GM23248 (cell line): ENCODE data around the gene ADCY10. TPM values are rescaled to one million over a fixed set of nuclear protein-coding genes. Genes with fewer than 3 reads are reported as not detected.
"Not testable (repeated sequence)": the region's sequence is repeated elsewhere in the genome, so short reads cannot be mapped to it uniquely, and the experiment has no call there.

ENCODE experiments used
- DNase-seq: peaks from one replicate; pipeline ENCODE4 v3.0.0-alpha.2; 2015
- H2AFZ ChIP-seq: fragments of 200-600 bp; sonication (generic); 2 replicates; pipeline ENCODE4 v1.6.1; 2016; ENCODE audit warnings: antibody characterized with exemption
- H3F3A ChIP-seq: fragments of 200-600 bp; sonication (generic); 2 replicates; pipeline ENCODE4 v1.6.1; 2016; ENCODE audit warnings: mild to moderate bottlenecking, antibody characterized with exemption, mixed run types; ENCODE audit not compliant: insufficient read depth
- H3K27ac ChIP-seq: fragments of 200-600 bp; sonication (generic); 2 replicates; pipeline ENCODE4 v1.5.1; 2016; ENCODE audit warnings: mild to moderate bottlenecking
- H3K27me3 ChIP-seq: fragments of 200-600 bp; sonication (generic); replicated peaks from 2 replicates; pipeline ENCODE4 v1.6.1; 2016; ENCODE audit warnings: mild to moderate bottlenecking; ENCODE audit not compliant: insufficient read depth
- H3K36me3 ChIP-seq: fragments of 200-600 bp; sonication (generic); 2 replicates; pipeline ENCODE4 v1.6.1; 2016; ENCODE audit warnings: low read depth, mild to moderate bottlenecking
- H3K4me1 ChIP-seq: fragments of 200-600 bp; sonication (generic); 2 replicates; pipeline ENCODE4 v1.6.1; 2016; ENCODE audit warnings: mild to moderate bottlenecking; ENCODE audit not compliant: insufficient read depth
- H3K4me2 ChIP-seq: fragments of 200-600 bp; sonication (generic); one replicate; pipeline ENCODE4 v1.6.1; 2016; ENCODE audit warnings: mild to moderate bottlenecking; ENCODE audit not compliant: unreplicated experiment
- H3K4me3 ChIP-seq: fragments of 200-600 bp; sonication (generic); 2 replicates; pipeline ENCODE4 v1.5.1; 2016; ENCODE audit warnings: mild to moderate bottlenecking
- H3K79me2 ChIP-seq: fragments of 200-600 bp; sonication (generic); 2 replicates; pipeline ENCODE4 v1.6.1; 2016; ENCODE audit warnings: mild to moderate bottlenecking; ENCODE audit not compliant: insufficient read depth
- H3K9ac ChIP-seq: fragments of 200-600 bp; sonication (generic); 2 replicates; pipeline ENCODE4 v1.6.1; 2016; ENCODE audit warnings: mild to moderate bottlenecking
- H3K9me2 ChIP-seq: fragments of 200-600 bp; sonication (generic); 2 replicates; pipeline ENCODE4 v1.6.1; 2016; ENCODE audit warnings: mixed run types, mild to moderate bottlenecking, moderate library complexity; ENCODE audit not compliant: insufficient read depth
- H3K9me3 ChIP-seq: fragments of 200-600 bp; sonication (generic); one replicate; pipeline ENCODE4 v1.6.1; 2017; ENCODE audit warnings: low read depth
- H4K20me1 ChIP-seq: fragments of 200-600 bp; sonication (generic); 2 replicates; pipeline ENCODE4 v1.6.0; 2016; ENCODE audit not compliant: insufficient read depth
- EZH2 ChIP-seq: fragments of 200-600 bp; sonication (generic); IDR thresholded peaks from 2 replicates; pipeline ENCODE4 v1.6.1; 2018; ENCODE audit warnings: antibody characterized with exemption, mild to moderate bottlenecking; ENCODE audit not compliant: insufficient read depth, poor library complexity, severe bottlenecking
- EZH2phosphoT487 ChIP-seq: fragments of 200-600 bp; sonication (generic); IDR thresholded peaks from 2 replicates; pipeline ENCODE4 v1.6.1; 2018; ENCODE audit warnings: antibody characterized with exemption, moderate library complexity, mild to moderate bottlenecking, low read depth; ENCODE audit not compliant: insufficient read depth
- WGBS, 2 experiments: methylation state at CpG; one replicate each; pipeline ENCODE4 v1.1.6; 2015 to 2017; ENCODE audit warnings: low lambda C conversion rate in 2 of 2, low coverage in 1 of 2; ENCODE audit errors: missing lambda C conversion rate in 2 of 2; 5-methylcytosine and 5-hydroxymethylcytosine counted together
- in situ Hi-C: fragments of 300-500 bp; cut with MboI; formaldehyde crosslinking; loops from 2 replicates; pipeline ENCODE4 v1.15.0; 2020
- polyA plus RNA-seq: library from polyadenylated mRNA; unstranded; fragments of >200 nt; fragmentation: Nextera tagmentation; extraction: Ambion mirVana; gene quantifications from 2 replicates; pipeline ENCODE4 v1.2.1, GENCODE V29; 2016
- total RNA-seq: library from RNA; depleted of rRNA; stranded (reverse); fragments of >200 nt; shearing (Covaris generic); gene quantifications from 2 replicates; pipeline ENCODE4 v1.2.3, GENCODE V29; 2014

The ADCY10 gene
- total and polyA plus RNA-seq, 2 experiments from 2014 or later = 0.11 TPM

DNA sequence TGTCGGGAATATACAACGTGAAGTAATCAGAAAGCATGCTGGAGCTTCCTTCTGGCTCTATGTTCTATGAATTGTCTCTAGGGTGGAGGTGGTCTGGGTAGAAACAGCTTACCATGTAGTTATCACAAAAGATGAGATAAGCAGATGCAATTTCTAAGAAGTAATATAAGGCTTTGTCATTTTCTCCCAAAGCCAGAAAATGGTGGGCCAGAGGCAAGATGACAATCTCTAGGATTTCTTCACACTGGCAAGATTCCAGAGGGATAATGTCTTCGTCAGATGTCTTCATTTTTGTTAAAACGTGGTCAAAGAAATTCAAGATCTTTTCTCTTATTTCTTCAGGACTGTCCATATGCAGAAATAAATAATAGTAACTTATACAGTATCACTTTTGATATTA, 77.7 kb downstream of the ADCY10 start:
- Histone ChIP-seq H3K9me2 (no peaks in the 10 kb centered on the region), H3K79me2 (no peaks in the 10 kb centered on the region), H4K20me1 (no peaks in the 10 kb centered on the region), H3K36me3 (no peaks in the 10 kb centered on the region), H3F3A (no peaks in the 10 kb centered on the region), H3K27me3 (no peaks in the 10 kb centered on the region), H3K4me1 (no peaks in the 10 kb centered on the region), H3K4me2 (no peak overlapping the region), H3K4me3 (no peak overlapping the region), H3K9ac (no peak overlapping the region), H2AFZ (no peak overlapping the region), H3K27ac (no peak overlapping the region), H3K9me3 (no peaks in the 10 kb centered on the region)
- no peak for DNase-seq
- TF ChIP-seq EZH2phosphoT487 = no peak
- TF ChIP-seq EZH2 = no peak
- 61% methylated on average over 4 of the region's 4 CpGs for WGBS, 2 experiments
- in situ Hi-C loops = no loop called here

DNA sequence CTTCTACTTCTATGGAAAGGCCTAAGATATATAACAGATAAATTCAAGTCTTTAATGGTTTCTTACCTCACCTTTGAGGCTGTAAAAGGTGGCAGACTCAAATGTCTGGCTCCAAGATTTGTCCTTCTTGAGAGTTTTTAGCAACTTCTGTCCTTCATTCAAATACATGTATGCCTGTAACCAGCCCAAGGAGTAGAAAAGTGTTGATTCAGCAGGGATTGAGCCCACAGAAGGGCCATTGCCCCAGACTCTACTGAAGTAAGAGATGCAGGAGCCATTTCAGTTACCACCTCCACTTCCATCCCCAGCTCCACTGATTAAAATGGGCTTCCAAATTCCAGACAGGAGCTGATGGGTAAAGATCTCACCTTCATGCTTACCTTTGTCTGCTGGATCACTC, 80.0 kb downstream of the ADCY10 start:
- in situ Hi-C loops = no loop called here
- no peaks in the 10 kb centered on the region for H3K27me3 ChIP-seq
- H3K27ac ChIP-seq = no peak overlapping the region
- H3K4me2 ChIP-seq = no peak overlapping the region
- no peak overlapping the region for H3K4me3 ChIP-seq
- no peaks in the 10 kb centered on the region for H3K9me3 ChIP-seq
- H3K36me3 ChIP-seq = no peaks in the 10 kb centered on the region
- no peak overlapping the region for H2AFZ ChIP-seq
- DNase-seq = no peak
- H3F3A ChIP-seq = no peaks in the 10 kb centered on the region
- H3K9me2 ChIP-seq = no peaks in the 10 kb centered on the region
- no peak overlapping the region for H3K9ac ChIP-seq
- H3K4me1 ChIP-seq = no peaks in the 10 kb centered on the region
- no peaks in the 10 kb centered on the region for H4K20me1 ChIP-seq
- no peaks in the 10 kb centered on the region for H3K79me2 ChIP-seq
- TF ChIP-seq EZH2 = no peak
- no peak for TF ChIP-seq EZH2phosphoT487

DNA sequence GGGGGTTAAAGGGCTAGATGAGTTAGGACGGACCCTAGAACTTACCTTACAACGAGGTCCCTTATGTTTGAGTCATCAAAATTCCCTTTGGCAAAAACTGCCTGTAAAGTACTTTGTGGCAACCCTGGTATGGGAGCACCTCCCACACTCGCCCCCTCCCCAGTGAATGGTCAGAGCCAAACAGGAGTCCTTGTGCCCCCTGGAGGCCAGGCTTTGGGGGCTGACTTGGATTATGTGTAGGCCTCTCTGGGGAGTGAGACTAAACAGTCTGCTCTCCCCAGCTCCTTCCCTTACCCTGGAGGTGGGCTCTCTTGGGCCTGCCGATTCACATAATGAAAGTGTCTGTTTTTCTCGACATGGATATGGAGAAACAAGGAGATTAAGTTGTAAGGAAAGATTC, 81.2 kb downstream of the ADCY10 start:
- Histone ChIP-seq H3K27me3 (no peaks in the 10 kb centered on the region), H3K4me2 (no peak overlapping the region), H3K9me2 (no peaks in the 10 kb centered on the region), H3K27ac (no peak overlapping the region), H3K4me3 (no peak overlapping the region), H4K20me1 (no peaks in the 10 kb centered on the region), H3K36me3 (no peaks in the 10 kb centered on the region), H3K9ac (no peak overlapping the region), H3K4me1 (no peaks in the 10 kb centered on the region), H2AFZ (no peak overlapping the region), H3K79me2 (no peaks in the 10 kb centered on the region), H3K9me3 (no peaks in the 10 kb centered on the region), H3F3A (no peaks in the 10 kb centered on the region)
- in situ Hi-C loops = no loop called here
- WGBS, 2 experiments = 91 to 96% methylated on average over 5 of the region's 5 CpGs
- TF ChIP-seq EZH2 (no peak), EZH2phosphoT487 (no peak)
- no peak for DNase-seq

DNA sequence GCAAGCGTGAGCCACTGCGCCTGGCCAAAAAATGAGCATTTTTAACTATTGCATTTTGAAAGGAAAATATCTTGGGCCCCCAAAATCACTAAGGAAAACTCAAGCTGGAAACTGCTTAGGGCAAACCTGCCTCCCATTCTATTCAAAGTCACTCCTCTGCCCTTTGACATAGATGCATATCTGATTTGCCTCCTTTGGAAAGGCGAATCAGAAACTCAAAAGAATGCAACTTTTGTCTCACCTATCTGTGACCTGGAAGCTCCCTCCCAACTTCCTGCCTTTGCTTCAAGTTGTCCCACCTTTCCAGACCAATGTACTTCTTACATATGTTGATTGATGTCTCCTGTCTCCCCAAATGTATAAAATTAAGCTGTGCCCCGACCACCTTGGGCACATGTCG, 83.3 kb downstream of the ADCY10 start:
- 81 to 85% methylated on average over 5 of the region's 5 CpGs for WGBS, 2 experiments
- H3K9me3 ChIP-seq, H3K27ac ChIP-seq, H3K9ac ChIP-seq, H3K4me3 ChIP-seq, H3K4me1 ChIP-seq, DNase-seq, H3K4me2 ChIP-seq, H2AFZ ChIP-seq, H3K79me2 ChIP-seq, H3K27me3 ChIP-seq, H4K20me1 ChIP-seq, H3K36me3 ChIP-seq, H3K9me2 ChIP-seq, H3F3A ChIP-seq, in situ Hi-C loops: not testable (repeated sequence)

DNA sequence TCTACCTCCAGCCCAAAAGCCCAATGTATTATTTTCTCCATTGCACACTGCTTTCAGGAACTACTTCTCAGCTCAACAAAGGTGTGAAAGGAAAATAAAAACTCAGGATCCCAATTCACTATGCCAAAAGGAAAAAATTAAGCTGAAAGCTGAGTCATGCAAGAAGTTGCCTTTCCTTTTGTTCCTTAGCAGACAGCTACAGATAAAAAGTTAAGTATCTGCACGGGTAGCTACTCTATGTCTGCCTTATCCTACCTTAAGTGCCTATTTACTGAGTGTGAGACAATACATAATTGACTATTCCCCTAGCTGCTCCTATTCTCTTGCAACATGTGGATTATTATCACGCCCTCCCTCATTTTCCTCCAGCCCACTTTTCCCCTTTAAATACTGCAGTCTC, 84.1 kb downstream of the ADCY10 start:
- DNase-seq = no peak
- no peak overlapping the region for H3K27ac ChIP-seq
- H3F3A ChIP-seq = no peaks in the 10 kb centered on the region
- H2AFZ ChIP-seq = no peak overlapping the region
- H3K9ac ChIP-seq = no peak overlapping the region
- no peaks in the 10 kb centered on the region for H4K20me1 ChIP-seq
- no peaks in the 10 kb centered on the region for H3K9me3 ChIP-seq
- H3K79me2 ChIP-seq = no peaks in the 10 kb centered on the region
- no peaks in the 10 kb centered on the region for H3K27me3 ChIP-seq
- H3K36me3 ChIP-seq = no peaks in the 10 kb centered on the region
- no peak overlapping the region for H3K4me3 ChIP-seq
- in situ Hi-C loops = no loop called here
- WGBS, 2 experiments = 90 to 94% methylated on average over 2 of the region's 2 CpGs
- H3K4me2 ChIP-seq = no peak overlapping the region
- TF ChIP-seq EZH2 (no peak), EZH2phosphoT487 (no peak)
- no peaks in the 10 kb centered on the region for H3K9me2 ChIP-seq
- H3K4me1 ChIP-seq = no peaks in the 10 kb centered on the region; the same call in 1 of the 2 replicates
